ENCODE results near the gene ZNF526.
"Not testable (repeated sequence)": the region's sequence is repeated elsewhere in the genome, so short reads cannot be mapped to it uniquely, and the experiment has no call there.

The ZNF526 gene

DNA sequence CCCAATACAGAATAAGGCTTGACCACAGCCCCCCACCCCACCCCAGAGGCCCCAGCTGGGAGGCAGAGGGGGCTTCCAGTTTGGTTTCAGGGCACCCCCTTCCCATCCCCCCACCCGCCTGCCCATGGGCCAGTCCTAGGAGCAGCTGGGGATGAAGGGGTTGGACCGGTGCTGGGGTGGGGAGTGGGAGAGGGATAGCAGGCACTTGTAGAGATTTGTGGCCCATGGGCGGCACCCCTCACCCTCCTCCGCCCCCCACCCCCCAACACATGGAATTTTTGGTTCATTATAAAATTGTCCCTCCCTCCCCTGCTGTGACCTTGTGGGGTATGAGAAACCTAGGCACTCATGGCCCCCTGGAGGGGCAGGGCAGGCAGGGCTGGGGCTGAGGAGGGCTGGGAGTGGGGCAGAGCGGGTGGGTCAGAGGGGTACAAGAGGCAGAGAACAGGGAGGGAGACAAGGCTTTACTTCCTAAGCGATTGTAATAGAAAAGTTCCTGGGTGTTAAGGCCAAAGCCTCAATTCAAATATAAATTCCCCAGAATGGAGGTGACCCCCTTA is 27.6 kb downstream of the ZNF526 start:
- DNase-seq (ENCODE audit: low spot score) = no peak

DNA sequence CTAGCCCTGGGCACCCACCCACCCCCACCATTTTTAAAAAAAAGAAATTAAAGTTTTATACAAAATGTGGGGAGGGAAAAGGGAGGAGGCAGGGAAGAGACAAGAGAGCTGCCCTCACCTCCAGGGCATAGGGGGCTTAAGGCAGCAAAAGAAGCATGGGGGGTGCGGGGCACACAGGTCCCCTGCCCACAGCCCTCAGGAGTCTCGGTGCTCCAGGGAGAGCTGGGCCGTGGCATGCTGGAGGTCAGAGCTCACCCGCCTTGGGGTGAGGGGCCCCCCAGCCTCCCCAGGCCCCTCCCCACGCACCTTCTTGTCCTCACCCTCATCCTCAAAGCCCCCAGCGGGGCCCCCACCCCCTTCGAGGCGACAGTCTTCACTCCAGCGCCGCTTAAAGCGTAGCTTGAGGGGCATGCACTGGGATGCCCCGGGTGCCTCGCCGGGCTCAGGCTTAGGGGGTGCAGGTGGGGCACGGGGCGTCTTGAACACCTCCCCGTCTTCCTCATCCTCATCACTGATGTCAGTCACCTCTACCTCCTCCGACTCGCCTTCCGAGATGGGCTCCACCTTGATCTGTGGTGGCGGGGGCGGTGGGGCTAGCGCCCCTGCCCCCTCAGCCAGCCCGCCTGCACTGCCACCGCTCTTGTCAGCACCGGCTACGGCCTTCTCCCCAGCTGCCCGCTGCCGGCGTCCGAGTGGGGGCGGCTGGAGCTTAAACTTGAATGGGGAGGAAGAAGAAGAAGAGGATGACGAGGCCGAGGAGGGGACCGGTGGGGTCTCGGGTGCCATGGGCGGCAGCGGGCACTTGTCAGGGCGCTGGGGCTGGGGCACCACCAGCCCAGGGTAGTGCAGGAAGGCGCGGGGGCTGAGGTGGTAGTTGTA is 28.4 kb downstream of the ZNF526 start:
- DNase-seq (ENCODE audit: low spot score) = no peak

DNA sequence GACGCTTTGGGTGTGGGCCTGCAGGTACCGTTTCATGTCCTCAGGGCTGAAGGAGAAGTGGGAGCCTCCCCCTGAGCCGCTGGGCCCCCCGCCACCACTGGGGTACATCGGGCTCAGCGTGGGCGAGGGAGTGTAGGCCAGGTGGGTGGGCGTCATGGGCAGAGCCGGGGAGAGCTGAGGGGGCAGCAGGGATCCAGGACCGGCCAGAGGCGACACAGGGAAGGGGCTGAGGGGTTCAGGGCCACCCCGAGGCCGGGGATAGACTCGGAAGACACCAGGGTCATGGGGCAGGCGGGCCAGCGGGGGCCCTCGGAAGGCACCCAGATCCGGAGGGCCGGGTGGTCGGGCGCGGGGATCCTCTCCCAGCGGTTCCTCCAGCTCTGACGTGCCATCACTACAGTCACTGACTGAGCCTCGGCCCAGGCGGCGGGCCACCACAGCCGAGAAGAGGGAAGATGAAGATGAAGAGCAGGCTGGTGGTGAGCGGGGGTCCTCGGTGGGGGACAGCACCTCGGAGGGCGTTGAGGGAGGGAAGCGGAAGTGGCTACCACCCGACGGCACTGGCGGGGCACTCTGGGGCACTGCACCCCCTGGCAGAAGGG is 29.1 kb downstream of the ZNF526 start:
- no peak for DNase-seq (ENCODE audit: low spot score)

DNA sequence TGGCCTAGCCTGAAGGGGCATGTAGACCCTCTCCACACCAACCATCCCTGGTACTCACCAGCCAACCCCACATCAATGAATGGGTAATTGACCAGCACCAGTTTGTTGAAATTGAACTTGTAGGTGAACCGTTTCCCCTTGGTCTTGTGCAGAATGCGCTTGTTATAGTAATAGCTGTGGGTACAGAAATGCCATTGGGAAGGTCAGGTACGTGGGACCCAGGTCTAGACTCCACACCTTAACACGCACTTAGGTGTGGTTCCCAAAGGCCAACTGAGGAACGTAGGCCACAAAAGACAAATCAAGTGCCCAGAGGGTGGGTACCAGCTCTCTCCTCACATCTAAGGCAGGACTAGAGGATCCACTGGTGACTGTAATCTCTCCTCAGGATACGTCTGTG is 29.7 kb downstream of the ZNF526 start:
- no peak for DNase-seq (ENCODE audit: low spot score)

DNA sequence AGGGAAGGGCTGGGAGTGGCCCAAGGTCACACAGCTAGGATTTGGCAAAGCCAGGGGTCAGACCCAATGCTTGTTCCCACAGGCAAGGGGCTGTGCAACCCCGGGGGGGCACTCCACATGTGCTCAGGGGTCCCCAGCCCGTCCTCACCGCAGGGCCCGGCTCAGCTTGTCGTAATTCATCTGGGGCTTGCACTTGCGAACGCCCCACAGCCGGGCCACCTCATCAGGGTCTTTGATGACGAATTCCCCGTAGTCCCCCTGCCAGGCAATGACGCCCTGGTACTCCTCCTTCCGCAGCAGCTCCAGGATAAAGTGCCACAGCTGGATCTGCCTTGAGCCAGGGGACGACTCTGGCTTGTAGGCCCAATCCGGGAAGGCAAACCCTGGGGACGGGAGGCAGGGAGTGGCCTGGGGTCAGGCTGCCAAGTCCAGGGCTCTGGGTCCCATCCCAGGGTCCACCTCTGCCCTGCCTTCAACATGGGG is 30.1 kb downstream of the ZNF526 start:
- DNase-seq (ENCODE audit: low spot score) = no peak

DNA sequence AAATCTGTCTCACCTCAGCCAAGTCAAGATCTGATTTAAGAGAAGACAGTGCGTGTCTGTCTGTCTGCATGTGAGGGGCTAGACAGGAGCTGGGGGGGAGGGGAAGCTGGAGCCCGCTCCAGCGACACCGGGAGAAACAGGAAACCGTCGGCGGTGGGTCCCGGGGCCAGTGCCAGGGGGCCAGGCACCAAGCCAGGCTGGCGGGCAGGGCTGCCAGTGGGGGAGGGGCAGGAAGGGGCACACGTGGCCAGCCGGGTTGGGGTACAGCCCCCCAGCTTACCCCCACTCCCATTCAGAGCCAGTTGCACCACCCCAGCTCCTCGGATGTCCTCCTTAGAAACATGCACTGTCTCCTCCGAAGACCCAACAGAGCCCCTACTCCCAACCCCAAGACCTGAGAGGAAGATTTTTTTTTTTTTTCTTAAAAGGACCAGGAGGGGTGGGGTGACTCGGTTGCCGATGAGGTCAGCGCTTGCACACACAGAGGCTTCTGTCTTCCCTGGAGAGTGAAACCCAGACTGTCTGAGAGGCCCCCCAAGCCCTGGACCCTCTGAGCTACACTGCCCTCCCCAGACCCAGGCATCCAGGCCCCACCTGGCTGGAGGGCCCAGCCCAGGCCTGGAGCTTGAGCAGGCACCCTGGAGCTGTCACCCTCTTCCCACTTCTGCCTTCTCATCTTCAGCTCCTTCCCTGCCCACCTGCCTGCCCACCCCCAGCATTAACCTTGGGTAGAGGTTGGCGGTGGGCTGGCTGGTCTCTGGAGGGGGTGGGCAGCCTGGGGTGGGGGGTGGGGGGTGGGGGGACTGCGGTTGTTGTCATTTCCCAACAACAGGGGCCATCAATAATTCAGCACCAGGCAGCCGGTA is 30.8 kb downstream of the ZNF526 start:
- DNase-seq (ENCODE audit: low spot score) = no peak

DNA sequence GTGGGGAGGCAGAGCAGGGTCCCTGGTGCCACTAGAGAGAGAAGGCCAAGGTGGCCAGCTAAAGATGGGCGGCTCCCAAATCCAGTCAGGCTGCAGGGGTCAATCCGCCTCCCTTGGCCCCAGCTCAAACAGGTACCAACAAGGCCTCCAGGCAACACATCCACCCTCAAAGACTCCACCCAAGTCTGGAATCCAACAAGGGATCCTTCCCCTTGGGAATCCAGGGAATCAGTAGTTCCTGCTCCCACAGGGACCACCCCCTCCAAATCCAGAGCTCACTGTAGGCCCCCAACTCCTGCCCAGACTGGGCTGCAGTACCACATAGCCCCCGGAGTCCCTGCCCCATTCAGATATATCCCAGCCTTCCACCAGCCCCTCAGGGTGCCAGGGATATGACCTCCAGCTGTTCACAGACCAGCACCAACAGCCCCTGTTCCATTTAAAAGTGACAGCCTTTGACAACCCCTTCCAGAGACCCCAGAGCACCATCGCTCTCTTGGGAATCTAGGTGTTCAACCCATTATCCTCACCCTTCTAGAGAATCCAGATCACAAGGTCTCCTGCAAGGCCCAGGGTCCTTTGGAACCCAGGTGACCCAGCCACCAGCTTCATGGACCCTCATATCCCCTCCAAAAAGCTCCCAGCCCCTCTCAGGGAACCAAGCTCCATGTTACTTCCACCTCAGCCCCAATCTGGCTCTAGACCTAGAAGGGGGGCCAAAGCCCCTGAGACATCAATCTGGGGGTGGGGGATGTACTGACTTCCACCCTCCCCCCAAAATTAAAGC is 31.7 kb downstream of the ZNF526 start:
- no peak for DNase-seq (ENCODE audit: low spot score)

DNA sequence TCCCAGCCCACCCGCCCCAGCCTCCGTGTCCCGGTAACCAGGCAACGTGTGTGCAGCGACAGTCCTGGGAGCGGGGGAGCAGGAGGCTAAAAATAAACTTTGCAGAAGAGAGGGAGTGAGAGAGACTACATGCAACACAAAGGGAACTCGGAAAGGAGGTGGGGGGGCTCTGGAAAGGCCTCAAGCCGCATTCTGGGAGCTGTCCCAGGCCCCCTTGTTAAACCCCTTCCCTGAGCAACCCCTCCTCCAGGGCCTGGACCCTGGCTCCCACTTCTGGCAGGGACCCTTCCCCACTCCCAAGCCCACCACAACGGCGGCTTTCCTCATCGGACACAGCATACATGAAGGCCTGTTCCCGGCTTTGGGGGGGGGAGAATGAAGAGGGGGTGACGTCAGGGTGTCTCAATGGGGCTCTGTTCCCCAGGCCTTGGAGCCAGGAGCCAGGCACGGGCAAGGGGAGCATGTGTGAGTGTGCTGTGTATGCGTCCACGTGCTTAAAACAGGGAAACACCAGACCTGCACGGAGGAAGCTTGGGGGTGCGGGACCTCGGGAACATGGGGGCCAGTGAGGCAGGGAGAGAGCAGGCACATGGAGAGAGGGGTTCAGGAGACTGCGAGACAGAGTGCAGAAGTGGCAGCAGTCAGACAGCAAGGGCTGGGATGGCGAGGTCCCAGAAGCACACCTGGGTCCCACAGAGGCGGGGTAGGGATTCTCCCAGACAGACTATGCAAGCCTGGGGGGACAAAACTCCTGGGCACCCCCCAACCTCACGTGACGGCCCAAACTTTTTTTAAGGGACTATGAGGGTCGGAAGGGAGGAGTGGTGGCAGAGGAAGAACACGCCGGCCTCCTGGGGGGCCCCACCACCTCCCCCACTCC is 32.5 kb downstream of the ZNF526 start:
- DNase-seq (ENCODE audit: low spot score) = no peak

DNA sequence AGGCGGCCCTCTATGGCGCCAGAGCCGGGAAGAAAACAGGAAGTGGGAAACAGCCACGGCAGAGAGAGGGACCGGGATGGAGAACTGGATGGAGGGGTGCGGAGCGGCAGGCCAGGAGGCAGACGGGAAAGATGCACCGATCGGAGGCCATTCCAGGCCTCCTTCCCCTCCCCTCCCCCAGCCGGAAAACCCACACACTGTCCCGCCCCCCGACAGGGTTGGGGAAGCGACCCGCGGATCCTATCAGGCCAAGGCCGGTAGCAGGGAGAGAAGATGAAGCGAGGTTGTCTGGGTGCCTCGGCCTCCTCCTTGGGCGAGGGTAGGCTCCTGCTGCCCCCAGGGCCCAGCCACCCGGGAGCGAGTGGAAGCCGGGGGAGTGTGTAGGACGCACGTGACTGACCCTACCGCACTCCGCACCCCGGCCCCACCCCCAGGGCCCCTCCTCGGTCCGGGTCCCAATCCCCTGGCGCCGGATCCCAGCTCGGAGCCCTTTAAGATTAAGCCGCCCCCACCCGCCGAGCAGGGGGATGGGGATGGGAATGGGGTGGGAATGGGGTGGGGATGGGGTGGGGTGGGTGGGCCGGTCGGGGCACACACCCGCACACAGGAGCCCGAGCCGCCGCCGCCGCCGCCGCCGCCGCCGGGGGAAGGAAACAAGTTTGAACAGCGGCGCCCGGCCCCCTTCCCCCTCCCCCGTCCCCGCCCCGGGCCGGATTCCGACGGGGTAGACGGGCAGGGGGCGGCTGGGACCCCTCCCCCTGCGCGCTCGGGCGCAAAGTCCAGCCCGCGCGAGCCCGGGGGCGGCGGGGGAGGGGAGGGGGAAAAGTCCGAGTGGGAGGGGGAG is 33.4 kb downstream of the ZNF526 start:
- DNase-seq (ENCODE audit: low spot score) = peak; percentile 82

DNA sequence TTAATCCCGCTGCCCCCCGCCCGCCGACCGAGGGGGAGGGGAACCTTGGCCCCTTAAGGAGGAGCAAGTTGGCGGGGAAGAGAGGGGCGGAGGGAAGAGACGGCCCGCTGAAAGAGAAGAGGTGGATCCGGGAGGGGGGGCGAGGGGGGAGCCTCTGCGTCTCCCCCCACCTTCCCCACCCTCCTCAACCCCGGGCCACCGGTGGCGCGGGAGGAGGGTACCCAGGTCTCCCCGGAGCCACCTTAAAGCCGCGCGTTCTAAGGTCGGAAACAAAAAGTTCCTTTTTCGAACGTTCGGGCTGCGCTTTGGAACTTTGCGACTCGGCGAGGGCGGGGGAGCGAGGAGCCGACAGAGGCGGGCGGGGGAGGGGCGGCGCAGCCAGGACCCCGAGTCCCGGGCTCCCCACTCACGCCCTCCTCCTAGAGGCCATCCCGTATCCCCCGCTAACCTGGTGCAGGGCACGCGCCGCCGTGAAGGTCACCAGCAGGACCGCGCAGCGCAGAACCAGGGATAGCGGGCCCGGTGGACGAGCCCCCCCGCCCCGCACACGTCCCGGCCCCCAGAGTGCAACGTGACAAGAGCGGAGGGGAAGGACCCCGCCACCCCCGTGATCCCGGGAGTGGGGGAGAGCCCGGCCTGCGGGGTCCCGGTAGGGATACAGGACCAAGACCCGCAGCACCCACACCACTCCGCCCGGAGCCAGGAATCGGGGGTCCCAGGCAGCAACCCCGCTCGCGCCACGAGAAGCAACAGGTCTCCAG is 34.2 kb downstream of the ZNF526 start:
- DNase-seq (ENCODE audit: low spot score) = no peak

DNA sequence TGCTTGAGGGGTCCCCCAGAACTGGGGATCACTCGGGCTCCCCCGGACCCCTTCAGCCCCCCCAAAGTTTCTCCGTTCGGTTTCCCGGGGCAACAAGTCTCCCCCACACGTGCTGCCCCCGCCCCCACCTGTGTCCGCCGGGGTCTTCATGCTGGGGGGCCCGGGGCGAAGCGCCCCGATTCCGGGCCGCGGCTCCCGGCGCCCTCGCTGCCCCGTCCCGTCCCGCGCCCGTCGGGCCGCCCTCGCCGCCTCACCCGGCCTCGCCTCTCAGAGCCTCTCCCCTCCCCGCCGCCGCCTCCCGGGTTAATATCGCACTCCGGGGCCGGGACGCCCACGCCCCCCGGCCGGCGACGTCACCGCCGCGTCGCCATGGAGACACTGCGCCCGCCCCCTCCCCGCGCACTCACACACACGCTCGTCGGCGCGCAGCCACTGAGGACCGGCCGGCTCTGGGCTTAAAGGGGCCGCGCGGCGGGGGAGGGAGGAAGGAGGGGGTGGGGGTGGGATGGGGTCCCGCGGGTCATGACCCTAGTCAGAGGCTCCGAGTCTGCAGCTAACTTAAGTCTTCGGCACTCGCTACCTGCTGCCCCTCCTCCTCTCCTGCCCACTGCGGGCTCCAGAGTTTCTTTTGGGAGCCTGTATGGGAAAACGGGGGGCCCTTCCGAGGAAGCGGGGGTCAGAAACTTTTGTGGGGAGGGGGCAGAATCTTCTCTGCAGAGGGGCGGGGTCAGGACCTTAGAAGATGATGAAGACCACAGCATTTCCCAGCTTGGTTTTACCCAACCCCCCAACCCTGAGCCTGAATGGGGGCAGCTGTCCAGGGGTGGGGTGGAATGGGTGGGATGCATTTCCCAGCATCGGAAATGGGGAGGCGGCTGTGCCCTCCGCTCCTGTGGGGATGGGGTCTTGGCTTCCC is 35.0 kb downstream of the ZNF526 start, which contains the start of gene ERF:
TSS of gene ERF (minus strand) at position 279 of the 916 bp plus-strand sequence. CDS start at position 150, 129 bp downstream.
- peak; percentile 90 for DNase-seq (ENCODE audit: low spot score)

DNA sequence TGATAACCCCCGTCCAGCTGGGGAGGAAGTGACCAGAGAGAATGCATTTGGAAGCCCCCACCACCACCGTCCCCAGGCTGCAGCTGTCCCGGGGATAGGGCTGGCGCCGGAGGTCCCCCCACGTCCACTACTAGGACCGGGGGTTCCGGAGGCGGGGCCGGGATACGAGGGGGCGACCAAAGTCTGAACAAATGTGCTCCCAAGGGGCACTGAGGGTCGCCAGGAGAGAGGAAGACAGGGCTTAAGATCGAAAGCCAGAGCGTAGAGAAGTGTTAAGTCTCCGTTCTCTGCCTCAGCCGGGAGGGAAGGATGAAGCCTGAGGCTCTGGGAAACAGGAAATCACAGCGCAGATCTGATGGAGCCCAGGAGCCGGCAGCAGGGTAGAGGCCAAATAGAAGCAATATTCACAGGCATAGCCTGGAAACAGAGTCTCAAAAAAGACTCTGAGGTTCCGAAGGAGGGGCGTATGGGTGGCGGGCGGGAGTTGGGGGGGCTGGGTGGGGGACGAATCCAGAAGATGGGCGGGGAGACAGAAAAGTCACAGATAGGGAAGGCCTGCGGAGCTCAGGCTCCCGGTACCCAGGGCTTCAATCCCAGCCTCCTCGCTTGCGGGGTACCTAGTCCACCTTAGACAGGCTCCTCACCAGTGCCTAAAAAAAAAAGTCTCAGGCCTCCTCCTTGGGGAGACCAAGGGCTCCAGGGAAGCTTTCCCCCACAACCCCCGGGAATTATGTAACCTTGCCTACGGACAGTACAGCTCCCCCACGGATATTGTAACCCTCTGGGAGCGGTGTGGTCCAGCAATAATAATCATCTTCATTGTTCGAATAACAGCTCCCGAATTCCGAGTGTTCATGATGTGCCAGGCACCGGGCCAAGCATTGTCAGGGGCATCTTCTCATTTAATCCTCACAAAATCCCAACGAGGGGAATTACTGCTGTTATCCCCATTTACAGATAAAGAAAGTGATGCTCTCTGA is 35.9 kb downstream of the ZNF526 start:
- no peak for DNase-seq (ENCODE audit: low spot score)

DNA sequence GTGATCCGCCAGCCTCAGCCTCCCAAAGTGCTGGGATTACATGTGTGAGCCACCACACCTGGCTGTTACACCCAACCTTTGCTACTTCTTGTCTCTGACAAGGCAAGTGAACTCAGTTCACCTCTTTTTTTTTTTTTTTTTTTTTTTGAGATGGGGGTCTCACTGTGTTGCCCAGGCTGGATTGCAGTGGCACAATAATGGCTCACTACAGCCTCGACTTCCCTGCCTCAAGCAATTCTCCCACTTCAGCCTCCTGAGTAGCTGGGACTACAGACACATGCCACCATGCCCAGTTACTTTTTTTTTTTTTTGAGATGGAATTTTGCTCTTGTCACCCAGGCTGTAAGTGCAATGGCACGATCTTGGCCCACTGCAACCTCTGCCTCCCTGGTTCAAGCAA is 37.7 kb downstream of the ZNF526 start:
- DNase-seq (ENCODE audit: low spot score) = not testable (repeated sequence)

DNA sequence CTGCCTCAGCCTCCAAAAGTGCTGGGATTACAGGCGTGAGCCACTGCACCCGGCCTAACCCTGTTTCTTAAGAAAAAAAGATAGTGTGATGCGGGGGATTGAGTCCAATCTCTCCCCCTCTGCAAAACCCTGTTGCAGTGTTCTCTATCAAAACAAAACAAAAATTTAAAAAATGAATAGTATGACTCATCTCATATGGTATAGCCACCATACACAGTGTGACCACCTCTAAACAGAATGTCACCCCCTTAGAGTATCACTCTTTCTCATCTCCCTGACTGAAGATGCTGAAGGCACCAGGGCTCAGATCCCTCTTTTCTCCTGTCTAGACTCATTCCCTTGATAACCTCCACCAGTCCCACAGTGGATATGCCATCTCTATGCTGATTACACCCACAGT is 41.7 kb downstream of the ZNF526 start:
- DNase-seq (ENCODE audit: low spot score) = no peak

DNA sequence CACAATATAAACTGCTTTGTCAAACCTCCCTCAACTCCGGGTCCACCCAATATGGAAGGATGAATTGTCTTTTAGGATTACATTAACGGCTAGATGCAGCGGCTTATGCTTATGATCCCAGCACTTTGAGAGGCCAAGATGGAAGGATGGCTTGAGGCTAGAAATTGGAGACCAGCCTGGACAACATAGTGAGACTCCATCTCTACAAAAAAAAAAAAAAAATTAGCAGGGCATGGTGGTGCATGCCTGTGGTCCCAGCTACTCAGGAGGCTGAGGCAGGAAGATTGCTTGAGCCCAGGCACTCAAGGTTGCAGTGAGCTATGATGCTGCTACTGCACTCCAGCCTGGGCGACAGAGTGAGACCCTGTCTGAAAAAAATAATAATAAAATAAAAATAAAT is 46.0 kb downstream of the ZNF526 start:
- not testable (repeated sequence) for DNase-seq (ENCODE audit: low spot score)

DNA sequence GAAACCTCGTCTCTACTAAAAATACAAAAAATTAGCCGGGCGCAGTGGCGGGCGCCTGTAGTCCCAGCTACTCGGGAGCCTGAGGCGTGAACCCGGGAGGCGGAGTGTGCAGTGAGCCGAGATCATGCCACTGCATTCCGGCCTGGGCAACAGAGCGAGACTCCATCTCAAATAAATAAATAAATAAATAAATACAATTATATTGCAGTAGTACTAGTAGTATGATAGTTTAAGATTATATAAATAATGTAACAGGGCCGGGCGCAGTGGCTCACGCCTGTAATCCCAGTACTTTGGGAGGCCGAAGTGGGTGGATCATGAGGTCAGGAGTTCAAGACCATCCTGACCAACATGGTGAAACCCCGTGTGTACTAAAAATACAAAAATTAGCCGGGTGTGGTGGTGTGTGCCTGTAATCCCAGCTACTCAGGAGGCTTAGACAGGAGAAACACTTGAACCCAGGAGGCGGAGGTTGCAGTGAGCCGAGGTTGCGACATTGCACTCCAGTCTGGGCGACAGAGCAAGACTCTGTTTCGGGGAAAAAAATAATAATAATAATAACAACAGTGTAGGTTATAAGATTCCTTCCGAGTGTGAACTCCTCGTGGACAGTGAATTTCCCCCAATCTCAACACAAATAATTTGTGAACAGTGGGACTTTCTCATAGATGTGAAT is 47.0 kb downstream of the ZNF526 start:
- DNase-seq (ENCODE audit: low spot score) = not testable (repeated sequence)
